ENCODE data around the gene PLD4. TPM values are rescaled to one million over a fixed set of nuclear protein-coding genes. Genes with fewer than 3 reads are reported as not detected.
"Not testable (repeated sequence)": the region's sequence is repeated elsewhere in the genome, so short reads cannot be mapped to it uniquely, and the experiment has no call there.

The PLD4 gene
- total RNA-seq, result under 0.01 TPM in 1 of 2 replicates, not detected in the other

- no peak for DNase-seq (ENCODE audit: low read depth in 2 of 2)
Observed at GRCh38 chr14:104924421-104925213, at the start of gene PLD4. TSS of gene PLD4 (plus strand) at chr14:104924879. CDS start at chr14:104927141, 2,262 bp downstream.

DNA sequence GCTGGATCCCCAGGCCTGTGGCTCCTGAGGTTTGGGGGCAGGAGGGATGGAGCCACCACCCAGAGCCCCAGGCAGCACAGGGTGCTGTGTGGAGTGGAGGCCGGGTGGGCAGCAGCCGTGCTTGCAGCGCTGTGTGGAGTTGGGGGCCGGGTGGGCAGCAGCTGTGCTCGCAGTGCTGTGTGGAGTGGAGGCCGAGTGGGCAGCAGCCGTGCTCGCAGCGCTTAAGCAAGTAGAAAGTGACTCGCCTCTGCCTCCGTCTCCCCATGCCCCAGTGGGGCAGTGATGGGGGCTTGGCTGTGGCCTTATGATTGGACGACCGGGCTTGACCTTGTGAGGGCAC is 49.3 kb upstream of the PLD4 start:
- DNase-seq (ENCODE audit: low read depth in 2 of 2), result no peak

- no peak for DNase-seq (ENCODE audit: low read depth in 2 of 2)
Observed at GRCh38 chr14:104875811-104876210, 48.9 kb upstream of the PLD4 start.

- DNase-seq (ENCODE audit: low read depth in 2 of 2), result peak; percentile 11 to 65
Observed at GRCh38 chr14:104876251-104876699, 48.4 kb upstream of the PLD4 start.

GRCh38 chr14:104877066-104877805 is 47.4 kb upstream of the PLD4 start:
- DNase-seq (ENCODE audit: low read depth in 2 of 2), result no peak

DNA sequence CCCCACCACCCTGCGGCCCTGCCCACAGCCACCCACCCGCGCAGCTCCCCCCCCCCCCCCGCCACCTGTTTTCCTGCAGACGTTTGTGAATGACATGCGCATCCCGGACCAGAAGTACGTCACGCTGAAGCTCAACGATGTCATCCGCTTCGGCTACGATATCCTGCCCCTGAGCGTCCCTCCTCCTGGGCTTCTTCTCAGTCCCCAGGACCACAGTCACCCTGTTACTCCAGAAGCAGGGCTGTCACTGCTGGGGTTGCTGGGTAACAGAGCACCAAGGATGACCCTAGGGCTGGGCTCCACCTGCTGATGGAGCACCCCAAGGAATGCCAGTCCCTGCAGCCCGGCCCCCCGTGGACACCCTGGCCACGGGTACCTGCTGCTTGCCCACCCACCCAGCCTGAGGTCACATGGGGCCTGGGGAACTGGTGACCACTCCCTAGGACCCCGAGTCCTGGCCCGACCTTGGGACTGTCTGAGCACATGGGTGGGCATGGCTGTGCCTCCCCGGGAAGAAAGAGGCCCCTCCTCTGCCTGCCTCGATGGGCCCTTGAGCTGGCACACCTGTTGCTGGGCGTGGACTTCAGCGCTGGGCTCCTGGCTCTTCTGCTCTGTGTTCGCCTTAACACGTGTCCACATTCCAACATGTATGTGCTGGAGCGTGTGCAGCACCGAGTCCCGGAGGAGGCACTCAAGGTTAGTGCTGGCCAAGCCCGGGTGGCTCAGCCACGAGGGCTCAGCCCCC is 46.7 kb upstream of the PLD4 start:
- no peak for DNase-seq (ENCODE audit: low read depth in 2 of 2)

DNA sequence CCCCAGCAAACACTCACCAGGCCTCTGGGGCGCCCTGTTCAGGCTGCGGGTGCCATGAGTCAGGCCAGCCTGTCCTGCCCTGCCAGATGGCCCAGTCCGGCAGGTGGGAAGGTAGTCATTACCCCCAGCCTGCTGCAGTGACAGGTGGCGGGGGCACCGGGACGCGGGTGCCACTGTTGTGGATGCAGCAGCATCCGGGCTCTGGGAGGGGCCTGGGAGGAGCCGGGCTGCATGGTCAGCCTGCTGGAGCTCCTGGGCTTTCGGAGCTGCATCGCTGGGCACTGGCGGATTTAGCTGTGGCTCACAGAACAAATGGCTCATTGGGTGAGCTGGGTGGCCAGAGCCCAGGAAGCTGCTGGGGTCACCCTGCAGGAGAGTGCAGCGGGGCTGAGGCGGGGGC is 46.1 kb upstream of the PLD4 start:
- no peak for DNase-seq (ENCODE audit: low read depth in 2 of 2)

- DNase-seq (ENCODE audit: low read depth in 2 of 2), result no peak
Observed at GRCh38 chr14:104879201-104879982, 45.3 kb upstream of the PLD4 start.

DNA sequence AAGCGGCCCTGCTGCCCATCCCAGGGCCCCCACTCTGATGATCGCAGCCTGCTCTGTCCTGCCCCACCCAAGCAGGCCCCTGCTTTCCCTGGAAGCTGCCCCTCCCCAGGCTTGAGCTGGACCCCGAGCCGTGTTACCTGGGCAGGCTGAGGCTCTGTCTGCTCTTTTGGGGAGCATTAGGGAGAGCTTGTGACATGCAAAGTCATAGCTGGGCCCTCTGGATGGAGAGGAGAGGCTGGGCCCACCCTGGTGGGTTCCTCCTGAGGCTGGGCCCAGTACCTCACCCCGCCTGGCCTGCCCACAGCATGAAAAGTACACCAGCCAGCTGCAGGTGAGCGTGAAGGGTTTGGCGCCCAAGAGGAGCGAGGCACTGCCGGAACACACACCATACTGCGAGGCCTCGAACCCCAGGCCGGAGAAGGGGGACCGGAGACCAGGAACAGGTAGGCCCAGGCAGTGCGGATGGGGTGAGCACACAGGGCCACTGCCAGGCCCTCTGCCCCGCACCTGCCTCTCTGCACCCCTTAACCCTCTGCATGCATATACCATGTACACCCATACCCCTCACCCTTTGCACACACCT is 44.6 kb upstream of the PLD4 start:
- DNase-seq (ENCODE audit: low read depth in 2 of 2), result no peak

DNA sequence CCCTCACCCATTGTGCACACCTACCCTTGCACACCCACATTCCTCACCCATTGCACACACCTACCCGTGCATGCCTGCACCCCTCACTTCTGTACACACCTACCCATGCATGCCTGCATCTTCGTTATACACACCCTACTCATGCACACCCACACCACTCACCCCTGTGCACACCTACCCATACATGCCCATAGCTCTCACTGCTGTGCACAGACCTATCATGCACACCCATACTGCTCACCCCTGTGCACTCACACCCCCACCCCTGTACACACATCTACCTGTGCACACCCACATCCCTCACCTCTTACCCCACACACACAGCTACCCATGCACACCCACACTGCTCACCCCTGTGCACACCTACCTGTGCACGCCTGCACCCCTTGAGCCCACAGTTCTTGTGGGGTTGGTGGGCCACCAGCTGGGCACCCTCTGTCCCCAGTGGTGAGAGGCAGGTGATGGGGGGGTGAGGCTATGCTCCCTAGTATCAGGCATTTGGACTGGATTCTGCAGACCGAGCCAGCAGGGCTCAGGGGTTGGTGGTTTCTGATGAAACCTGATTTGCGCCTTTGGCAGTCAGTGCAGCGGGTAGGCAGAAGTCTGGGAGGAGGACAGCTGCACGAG is 44.0 kb upstream of the PLD4 start:
- DNase-seq (ENCODE audit: low read depth in 2 of 2), result no peak

DNA sequence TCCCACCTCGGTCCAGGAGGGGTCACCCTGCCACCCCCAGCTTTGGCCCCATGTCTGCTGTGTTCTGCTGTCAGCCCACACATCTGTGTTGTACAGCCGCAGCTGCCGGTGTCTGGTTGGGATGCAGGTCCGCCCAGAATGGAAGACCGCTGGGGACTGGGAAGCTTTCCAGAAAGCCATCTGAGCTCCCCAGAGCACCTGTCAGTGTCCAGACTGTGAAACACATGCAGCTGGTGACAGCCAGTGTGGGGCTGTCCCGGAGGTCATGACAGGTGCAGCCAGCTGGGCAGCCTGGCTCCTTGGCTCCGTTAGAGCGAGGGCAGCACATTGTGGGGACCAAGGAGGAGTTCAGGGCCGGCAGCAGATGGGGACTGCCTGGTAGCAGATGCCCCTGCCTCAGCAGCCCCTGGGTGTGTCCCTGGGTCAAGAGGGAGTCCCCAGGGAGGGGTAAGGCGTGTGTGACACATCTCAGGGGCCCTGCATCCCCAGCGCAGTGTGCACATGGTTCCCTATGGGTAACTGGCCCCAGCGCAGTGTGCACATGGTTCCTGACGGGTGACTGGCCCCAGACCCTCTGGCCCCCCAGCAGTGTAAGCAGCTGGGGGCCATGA is 43.2 kb upstream of the PLD4 start:
- no peak for DNase-seq (ENCODE audit: low read depth in 2 of 2)

GRCh38 chr14:104882325-104882973 is 42.2 kb upstream of the PLD4 start:
- DNase-seq (ENCODE audit: low read depth in 2 of 2), result no peak

DNA sequence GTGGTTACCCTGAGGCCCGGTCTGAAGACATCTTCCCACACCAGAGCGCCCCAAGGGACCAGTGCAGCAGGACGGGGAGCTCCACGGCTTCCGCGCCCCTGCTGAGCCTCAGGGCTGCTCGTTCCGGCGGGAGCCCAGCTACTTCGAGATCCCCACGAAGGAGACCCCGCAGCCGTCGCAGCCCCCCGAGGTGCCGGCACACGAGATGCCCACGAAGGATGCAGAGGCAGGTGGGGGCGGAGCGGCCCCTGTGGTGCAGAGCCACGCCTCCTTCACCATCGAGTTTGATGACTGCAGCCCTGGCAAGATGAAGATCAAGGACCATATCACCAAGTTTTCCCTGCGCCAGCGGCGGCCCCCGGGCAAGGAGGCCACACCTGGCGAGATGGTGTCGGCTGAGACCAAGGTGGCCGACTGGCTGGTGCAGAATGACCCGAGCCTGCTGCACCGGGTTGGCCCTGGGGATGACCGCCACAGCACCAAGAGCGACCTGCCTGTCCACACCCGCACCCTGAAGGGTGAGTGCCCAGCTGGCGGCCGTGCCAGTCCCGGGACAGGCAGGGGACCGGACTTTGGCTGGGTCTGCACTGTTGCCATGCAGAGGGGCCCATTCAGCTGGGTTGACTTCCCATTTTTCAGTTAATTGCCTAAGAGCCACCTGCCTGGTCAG is 41.6 kb upstream of the PLD4 start:
- no peak for DNase-seq (ENCODE audit: low read depth in 2 of 2)

GRCh38 chr14:104883681-104884361 is 40.9 kb upstream of the PLD4 start:
- no peak for DNase-seq (ENCODE audit: low read depth in 2 of 2)

GRCh38 chr14:104884381-104884780 is 40.3 kb upstream of the PLD4 start:
- DNase-seq (ENCODE audit: low read depth in 2 of 2), result not testable (repeated sequence)

DNA sequence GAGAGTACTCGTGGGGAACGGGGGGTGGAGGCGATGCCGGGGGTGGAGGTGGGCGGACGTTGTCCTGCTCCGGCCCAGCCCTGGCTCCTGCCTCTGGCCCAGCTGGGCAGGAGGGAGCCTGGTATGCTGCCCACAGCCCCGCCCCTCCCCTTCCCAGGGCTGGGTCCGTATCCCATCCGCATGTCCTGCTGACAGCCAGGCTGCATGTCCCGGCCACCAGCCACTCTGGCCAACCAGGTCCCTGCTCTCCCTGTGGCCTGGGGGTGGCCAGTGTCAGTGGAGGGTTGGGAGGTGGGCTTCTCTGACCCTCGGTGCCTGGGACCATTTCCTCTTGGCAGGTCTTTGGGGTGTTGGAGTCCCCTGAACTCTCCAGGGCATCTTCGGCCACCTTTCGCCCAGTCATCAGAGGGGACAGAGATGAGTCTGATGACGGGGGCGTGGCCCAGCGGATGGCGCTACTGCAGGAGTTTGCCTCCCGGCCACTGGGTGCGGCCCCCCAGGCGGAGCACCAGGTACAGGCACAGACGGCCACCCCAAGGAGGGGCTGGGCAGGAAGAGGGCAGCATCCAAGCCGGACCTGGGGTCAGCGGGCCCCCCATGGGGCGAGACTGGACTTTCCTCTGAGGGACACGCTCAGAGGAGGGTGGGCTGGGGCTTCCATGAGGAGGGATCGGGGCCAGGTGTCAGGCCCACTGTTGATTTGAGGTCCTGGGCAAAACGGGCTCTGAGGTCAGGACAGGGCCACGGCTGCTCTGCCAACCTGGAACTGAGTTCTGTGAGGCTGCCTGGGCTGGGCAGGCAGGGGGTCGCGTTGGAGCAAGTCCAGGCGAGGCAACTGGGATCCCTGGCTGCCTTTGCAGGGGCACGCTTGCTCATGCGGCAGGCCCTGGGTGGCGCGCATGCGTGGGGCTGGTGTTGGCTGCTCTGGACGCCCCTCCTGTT is 39.4 kb upstream of the PLD4 start:
- DNase-seq (ENCODE audit: low read depth in 2 of 2), result no peak

- no peak for DNase-seq (ENCODE audit: low read depth in 2 of 2)
Observed at GRCh38 chr14:104885973-104886689, 38.5 kb upstream of the PLD4 start.
